Measurements from ENCODE around the gene DEK.

DNA sequence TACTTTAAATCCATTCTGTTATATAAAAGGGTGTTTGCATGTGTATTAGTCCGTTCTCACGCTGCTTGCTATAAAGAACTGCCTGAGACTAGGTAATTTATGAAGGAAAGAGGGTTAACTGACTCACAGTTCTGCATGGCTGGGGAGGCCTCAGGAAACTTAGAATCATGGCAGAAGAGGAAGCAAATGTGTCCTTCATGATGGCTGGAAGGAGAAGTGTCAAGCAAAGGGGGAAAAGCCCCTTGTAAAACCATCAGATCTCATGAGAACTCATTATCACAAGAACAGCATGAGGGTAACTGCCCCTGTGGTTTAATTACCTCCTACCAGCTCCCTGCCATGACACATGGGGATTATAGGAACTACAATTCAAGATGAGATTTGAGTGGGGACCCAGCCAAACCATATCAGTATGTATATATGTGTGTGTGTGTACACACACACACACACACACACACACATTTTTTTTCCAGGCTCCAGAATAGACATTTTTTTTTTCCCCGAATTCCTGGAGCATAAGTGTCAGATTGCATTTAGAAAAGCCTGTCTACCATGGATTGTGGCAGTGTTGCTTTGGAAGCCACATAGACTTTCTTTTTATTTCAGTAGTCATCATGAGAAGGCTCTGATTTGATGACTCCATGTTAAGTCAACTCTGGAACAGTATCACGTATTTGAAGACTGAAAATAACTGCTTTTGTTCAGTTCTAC, 77.6 kb downstream of the DEK start:
- TF ChIP-seq EZH2 (IDR thresholded peaks at IDR 0.05; ENCODE audit: borderline replicate concordance, low read length) = no peak
- TF ChIP-seq, protein P1, sequence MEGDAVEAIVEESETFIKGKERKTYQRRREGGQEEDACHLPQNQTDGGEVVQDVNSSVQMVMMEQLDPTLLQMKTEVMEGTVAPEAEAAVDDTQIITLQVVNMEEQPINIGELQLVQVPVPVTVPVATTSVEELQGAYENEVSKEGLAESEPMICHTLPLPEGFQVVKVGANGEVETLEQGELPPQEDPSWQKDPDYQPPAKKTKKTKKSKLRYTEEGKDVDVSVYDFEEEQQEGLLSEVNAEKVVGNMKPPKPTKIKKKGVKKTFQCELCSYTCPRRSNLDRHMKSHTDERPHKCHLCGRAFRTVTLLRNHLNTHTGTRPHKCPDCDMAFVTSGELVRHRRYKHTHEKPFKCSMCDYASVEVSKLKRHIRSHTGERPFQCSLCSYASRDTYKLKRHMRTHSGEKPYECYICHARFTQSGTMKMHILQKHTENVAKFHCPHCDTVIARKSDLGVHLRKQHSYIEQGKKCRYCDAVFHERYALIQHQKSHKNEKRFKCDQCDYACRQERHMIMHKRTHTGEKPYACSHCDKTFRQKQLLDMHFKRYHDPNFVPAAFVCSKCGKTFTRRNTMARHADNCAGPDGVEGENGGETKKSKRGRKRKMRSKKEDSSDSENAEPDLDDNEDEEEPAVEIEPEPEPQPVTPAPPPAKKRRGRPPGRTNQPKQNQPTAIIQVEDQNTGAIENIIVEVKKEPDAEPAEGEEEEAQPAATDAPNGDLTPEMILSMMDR (IDR thresholded peaks at IDR 0.05; ENCODE audit: low read length) = no peak

Measured in OCI-LY1 (cell line).